NT2/D1 (cell line): ENCODE results near the gene GLTP.

ENCODE experiments used
- SUZ12 ChIP-seq: IDR thresholded peaks from 2 replicates; pipeline ENCODE4 v1.6.1; 2011; ENCODE audit not compliant: insufficient read length, insufficient read depth; ENCODE audit errors: extremely low read depth
- YY1 ChIP-seq: IDR thresholded peaks from 2 replicates; pipeline ENCODE4 v1.6.1; 2011; ENCODE audit not compliant: insufficient read length, insufficient read depth
- ZNF274 ChIP-seq: IDR thresholded peaks from 2 replicates; pipeline ENCODE4 v1.6.1; 2011; ENCODE audit warnings: mild to moderate bottlenecking, low read depth, low read length

GRCh38 chr12:109899783-109900751, 19.7 kb upstream of the GLTP start, which contains the start of gene TCHP:
- TF ChIP-seq YY1 (no peak), ZNF274 (no peak), SUZ12 (no peak)
